ENCODE measurements around the gene RGSL1. TPM values are rescaled to one million over a fixed set of nuclear protein-coding genes. Genes with fewer than 3 reads are reported as not detected.

The RGSL1 gene
- total RNA-seq, 1 donor from 2014 or later, result 0.82 TPM

- DNase-seq (ENCODE audit: low spot score in 2 of 2), result no peak
- FAIRE-seq, result no peak
Measured at GRCh38 chr1:182586380-182586779, 136.4 kb downstream of the RGSL1 start.

DNA sequence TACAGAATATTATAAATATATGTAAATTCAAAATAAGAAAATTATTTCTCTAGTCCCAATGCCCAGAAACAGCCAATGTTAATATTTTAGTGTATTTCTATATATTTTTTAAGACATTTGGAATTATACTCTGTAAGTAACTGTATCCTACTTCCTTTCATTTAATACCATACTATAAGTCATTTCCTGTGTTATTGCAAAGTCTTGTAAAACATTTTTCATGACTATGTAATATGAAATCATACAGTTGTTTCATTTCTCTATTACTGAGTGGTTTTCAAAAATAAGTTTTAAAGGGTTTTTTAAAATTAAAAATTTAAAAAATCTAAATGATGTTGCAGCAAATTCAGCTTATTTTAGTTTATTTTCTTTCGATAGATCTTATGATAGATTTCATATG, 137.1 kb downstream of the RGSL1 start:
- FAIRE-seq (peak; percentile 66), DNase-seq (ENCODE audit: low spot score in 2 of 2) (no peak)

- FAIRE-seq (no peak), DNase-seq (ENCODE audit: low spot score in 2 of 2) (no peak)
Measured at GRCh38 chr1:182587666-182588499, 137.9 kb downstream of the RGSL1 start.

DNA sequence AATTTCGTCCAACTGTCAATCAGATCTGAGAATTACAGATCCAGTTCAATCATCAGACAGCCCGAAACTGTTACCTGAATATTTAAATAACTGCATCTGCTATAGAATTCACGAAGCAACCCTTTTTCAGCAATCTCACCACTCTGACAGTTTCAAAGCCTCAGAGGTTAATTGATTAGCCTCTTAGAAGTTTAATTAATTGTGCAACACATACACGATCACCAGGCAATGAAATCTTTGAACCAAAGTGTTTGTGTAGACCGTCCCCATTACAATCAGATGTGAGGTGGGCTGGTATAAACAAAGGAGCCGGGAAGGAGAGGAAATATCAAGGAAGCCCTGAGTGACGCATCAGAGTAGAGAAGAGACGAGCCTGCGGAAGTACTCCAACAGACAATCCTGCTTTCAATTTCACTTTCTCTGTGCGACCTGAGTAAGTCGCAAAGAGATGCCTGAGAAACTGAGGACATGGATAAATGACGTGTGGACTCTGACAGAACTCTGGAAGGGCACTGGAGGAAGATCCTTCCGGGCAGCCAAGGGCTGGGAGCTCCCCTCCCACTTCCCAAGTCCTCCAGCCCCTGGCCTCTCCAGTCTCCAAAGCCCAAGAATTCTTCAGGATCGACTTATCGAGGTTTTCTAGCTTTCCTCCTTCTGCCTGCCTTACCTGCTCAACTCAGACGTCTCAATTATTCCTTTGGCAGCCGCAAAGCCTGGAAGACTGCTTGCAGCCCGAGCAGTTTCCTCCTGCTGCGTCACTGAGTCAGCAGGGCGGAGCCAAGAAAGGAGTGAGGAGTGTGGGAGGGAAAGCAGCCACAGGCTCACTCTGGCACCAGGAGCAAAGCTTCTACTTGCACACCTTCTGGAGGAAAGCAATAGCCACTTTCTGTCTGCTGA, 138.8 kb downstream of the RGSL1 start, which contains the start of gene RNASEL:
RNASEL (minus strand) TSS at position 757 of the 897 bp plus-strand sequence. CDS start 2,450 bp downstream, outside the sequence.
- DNase-seq (ENCODE audit: low spot score in 2 of 2), result peak in 1 of 2 donors; percentile 56
- FAIRE-seq, result no peak

DNA sequence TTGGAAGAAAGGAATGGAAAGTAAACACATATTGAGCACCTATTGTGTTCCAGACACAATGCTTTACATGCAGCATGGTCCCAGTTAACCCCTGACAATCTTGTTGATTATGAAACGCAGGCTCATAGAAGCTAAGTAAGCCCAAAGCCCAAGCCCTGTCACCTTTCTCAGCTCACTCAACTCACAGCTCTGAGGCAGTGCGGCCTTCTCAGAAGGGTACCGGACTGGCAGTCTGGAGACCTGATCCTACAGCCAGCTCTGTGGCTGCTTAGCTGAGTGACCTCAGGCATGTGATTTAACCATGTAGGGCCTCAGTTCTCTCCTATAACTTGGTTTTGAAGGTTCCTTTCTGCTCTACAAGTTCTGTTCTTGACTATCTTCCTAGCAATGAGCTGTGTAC, 139.6 kb downstream of the RGSL1 start:
- no peak for FAIRE-seq

DNA sequence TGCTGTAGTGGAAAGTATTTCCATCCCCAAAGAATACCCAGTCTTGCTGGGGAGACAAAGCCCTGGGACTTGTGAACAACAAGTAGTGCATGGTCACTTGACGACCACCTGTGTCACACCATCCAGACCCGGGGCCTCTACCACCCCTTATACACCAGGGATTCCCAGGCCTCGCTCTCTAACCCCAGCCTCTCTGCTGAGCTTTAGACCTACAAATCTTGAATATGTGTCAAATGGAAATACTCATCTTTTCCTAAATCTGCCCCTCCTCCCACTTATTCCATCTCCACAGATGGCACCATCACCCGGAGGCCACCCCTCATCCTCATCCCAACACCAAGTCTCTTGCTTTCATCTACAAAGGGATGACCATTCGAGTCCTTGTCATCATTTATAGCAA, 140.0 kb downstream of the RGSL1 start:
- no peak for FAIRE-seq
- no peak for DNase-seq (ENCODE audit: low spot score in 2 of 2)

More for the DNA sequence above, 139.6 kb downstream of the RGSL1 start:
- no peak for DNase-seq (ENCODE audit: low spot score in 2 of 2)

GRCh38 chr1:182595641-182596240, 145.8 kb downstream of the RGSL1 start:
- FAIRE-seq (no peak), DNase-seq (ENCODE audit: low spot score in 2 of 2) (peak in 1 of 2 donors; percentile 70)

- DNase-seq (ENCODE audit: low spot score in 2 of 2), result no peak
- FAIRE-seq, result no peak
Measured at GRCh38 chr1:182596934-182597333, 147.0 kb downstream of the RGSL1 start.

DNA sequence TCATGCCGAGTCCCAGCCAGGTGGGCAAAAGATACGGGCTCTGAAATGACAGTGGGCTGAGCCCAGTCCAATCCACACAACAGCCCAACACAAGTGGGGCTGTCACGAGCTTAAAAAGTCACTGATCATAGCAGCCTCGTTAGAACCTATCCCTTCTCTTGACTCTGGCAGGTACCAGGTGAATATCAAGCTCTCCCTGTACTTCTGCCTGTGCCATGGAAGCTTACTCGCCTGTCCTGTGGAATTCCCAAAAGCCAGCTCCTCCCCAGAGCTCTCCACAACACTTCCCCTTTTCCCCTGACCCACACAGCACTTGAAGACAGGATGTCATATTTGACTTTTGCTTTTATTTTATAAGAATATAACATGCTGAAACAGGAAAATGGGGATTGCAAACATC, 148.3 kb downstream of the RGSL1 start:
- DNase-seq (ENCODE audit: low spot score in 2 of 2), result no peak
- no peak for FAIRE-seq

GRCh38 chr1:182599339-182599738, 149.4 kb downstream of the RGSL1 start:
- DNase-seq (ENCODE audit: low spot score in 2 of 2) (no peak), FAIRE-seq (no peak)

DNA sequence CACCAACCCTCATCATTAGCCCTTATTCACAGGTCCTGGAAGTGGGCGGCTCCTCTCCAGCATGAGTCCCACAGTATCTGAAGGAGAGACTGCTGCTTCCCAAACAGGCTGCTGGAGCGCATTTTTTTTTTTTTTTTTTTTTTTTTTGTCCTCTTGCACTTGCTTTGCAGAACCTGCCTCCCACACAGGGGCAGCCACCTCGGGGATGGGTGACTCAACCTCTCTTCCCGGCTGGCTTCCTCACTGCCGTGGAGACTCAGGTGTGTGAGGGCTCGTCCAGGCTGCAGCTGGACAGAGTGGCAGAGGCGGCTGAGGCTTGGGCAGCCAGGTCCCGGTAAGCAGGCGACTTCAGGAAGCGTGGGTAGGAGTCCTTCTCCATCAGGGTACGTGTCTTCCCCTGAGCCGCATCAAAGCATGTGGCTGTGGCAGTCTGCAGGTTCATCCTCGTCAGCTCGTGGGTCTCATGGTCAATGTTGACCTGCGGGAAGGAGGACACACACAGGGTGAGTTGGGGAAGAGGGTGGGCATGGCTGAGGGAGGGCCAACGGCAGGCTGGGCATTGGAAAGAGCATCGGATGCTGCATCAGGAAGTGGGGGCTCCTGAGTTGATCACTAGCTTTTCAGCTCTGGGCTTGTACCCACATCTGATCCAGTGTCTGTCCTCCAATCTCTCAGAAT, 150.2 kb downstream of the RGSL1 start:
- FAIRE-seq (no peak), DNase-seq (ENCODE audit: low spot score in 2 of 2) (no peak)

- DNase-seq (ENCODE audit: low spot score in 2 of 2) (no peak), FAIRE-seq (no peak)
Measured at GRCh38 chr1:182600745-182601415, 150.9 kb downstream of the RGSL1 start.

- peak; percentile 62 to 75 for DNase-seq (ENCODE audit: low spot score in 2 of 2)
- no peak for FAIRE-seq
Measured at GRCh38 chr1:182601416-182601786, 151.5 kb downstream of the RGSL1 start.

GRCh38 chr1:182601913-182602312, 152.0 kb downstream of the RGSL1 start:
- no peak for FAIRE-seq
- no peak for DNase-seq (ENCODE audit: low spot score in 2 of 2)

- FAIRE-seq, result no peak
- no peak for DNase-seq (ENCODE audit: low spot score in 2 of 2)
Measured at GRCh38 chr1:182602935-182603645, 153.1 kb downstream of the RGSL1 start.

- DNase-seq (ENCODE audit: low spot score in 2 of 2) (no peak), FAIRE-seq (no peak)
Measured at GRCh38 chr1:182603646-182604174, 153.8 kb downstream of the RGSL1 start.

DNA sequence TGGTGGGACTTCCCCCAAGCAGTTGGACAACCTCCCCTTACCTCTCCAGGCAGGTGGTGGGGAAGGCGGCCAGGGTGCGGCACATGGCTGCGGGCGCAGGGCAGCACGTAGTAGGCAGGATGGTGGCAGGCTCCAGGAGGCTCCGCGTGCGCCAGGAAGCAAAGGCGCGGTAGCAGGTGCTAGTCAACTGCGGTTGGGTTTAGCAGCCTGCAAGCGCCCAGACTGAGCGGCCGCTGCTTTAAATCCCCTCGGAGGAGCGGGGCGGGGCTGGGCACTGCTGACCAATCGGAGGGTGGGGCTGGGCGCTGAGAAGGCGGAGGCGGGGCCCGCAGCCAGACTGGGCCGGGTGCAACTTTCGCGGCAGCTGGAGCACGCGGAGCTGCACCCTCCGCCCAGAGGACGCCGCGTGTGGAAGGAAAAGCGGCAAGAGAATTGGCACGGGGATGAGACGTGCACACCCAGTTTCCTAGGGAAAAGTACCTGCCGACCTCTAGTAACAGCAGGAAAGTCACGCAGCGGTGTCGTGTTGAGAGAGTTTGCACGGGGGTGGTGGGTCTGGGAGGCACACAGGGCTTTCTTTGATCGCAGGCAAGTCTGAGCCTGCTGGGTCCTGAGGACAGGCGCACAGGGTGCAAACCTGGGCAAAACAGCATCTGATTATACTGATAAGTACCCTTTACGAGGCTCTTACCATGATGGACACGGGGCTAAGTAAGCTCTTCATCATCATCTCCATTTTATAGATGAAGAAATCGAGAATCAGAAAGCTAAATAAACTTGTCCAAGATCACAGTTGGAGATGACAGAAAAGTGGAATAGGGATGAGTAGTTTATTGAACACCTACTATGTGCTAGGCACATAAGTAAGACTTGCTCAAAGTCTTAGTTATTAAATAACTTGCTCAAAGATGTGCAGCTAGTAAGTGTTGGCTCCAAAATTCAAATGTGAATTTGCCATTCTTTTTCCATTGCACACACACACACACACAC, 154.5 kb downstream of the RGSL1 start, which contains the start of gene RGS16:
RGS16 (minus strand) TSS at position 215 of the 990 bp plus-strand sequence; CDS start at position 85, 130 bp downstream.
- FAIRE-seq, result no peak
- peak; percentile 82 to 94 for DNase-seq (ENCODE audit: low spot score in 2 of 2)

Measured in frontal cortex (tissue), 4 donors.